DND-41 (cell line): ENCODE measurements around the gene HSF4.

Experiments used
- CTCF ChIP-seq: IDR thresholded peaks from 2 replicates; pipeline ENCODE4 v1.5.1; 2012; ENCODE audit warnings: borderline replicate concordance, low read length, moderate library complexity, mild to moderate bottlenecking; ENCODE audit not compliant: poor library complexity, severe bottlenecking; ENCODE audit errors: extremely low read depth
- EZH2 ChIP-seq: IDR thresholded peaks from 3 replicates; pipeline ENCODE4 v1.6.1; 2012; ENCODE audit warnings: borderline replicate concordance, low read depth, mild to moderate bottlenecking, moderate library complexity, low read length, inconsistent platforms; ENCODE audit not compliant: severe bottlenecking

- TF ChIP-seq CTCF (no peak), EZH2 (no peak)
Measured at GRCh38 chr16:67182288-67182687, 17.7 kb downstream of the HSF4 start.
